HG02852 (cell line): ENCODE data around the gene FOXF2.
A peak's percentile ranks its signal among the peaks of the same experiment; 100 is the strongest.

ENCODE experiments used
- ATAC-seq: cut with Tn5 transposase; IDR thresholded peaks from one replicate; pipeline ENCODE4 v1.9.1; 2021; ENCODE audit warnings: mild to moderate bottlenecking, moderate library complexity; ENCODE audit not compliant: unreplicated experiment

Gene FOXF2

GRCh38 chr6:1390133-1390945 is 963 bp downstream of the FOXF2 start:
- ATAC-seq = no peak

- no peak for ATAC-seq
Measured at GRCh38 chr6:1390946-1391799, 1.8 kb downstream of the FOXF2 start.

DNA sequence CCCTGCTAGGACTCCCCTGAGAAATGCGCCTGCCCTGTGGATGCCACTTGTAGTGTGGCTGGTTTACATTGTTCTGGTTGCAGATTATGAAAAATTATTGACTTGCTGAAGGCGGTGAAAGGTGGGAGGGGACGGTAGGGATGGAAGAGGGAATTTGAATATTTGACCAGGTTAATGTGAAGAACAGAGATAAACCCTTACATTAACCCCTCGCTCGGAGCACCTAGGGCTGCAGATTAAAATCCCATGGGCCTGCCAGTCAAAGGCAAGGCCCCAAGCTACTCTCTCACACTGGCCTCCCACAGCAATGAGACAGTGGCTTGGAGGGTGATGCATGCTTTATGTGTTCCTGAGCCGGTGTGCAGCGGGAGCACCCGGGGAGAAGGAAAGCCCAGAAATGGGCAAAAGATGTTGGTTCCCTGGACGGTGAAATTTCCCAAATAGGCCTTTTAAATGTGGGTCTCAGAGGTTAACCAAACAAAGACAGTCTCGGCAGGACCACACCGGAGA is 2.5 kb downstream of the FOXF2 start:
- ATAC-seq = no peak

DNA sequence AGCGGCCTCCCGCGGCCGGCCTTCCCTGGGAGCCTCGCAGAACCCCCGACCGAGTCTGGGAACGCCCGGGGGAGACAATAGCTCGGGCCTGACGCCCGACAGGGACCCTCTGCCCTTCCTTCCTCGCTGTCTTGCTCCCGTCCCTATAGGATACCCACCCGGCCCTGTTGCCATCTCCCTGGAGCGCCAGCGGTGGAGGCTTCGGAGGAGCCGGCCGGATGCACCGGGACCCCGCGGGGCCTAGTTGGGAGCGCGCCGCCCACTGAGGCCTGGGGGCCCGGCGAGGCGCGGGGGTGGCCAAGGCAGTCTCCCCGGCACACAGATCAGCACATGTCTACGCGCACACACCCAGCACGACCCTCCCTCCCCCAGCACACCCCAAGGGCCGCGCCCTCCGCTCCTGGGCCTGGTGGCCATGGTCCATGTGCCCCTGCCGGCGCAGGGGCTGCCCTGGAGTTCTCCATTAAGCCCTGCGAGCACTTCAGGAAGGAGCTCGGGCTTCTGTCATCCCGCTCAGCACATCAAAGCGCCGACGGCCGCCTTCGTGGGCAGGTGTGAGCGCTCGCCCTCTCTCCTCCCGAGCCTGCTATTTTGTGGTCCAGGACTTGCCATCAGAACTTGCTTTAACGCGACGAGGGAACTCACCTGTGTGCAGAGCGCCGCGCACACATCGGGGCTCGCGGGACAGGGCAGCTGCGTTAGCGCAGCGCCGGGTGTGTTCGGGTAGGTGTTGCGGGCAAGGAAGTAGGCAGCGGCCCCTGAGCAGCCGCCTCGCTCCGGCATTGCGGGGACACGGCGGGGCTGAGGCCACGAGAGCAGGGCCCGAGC is 3.7 kb downstream of the FOXF2 start:
- ATAC-seq = no peak

GRCh38 chr6:1393641-1394283 is 4.4 kb downstream of the FOXF2 start:
- no peak for ATAC-seq

DNA sequence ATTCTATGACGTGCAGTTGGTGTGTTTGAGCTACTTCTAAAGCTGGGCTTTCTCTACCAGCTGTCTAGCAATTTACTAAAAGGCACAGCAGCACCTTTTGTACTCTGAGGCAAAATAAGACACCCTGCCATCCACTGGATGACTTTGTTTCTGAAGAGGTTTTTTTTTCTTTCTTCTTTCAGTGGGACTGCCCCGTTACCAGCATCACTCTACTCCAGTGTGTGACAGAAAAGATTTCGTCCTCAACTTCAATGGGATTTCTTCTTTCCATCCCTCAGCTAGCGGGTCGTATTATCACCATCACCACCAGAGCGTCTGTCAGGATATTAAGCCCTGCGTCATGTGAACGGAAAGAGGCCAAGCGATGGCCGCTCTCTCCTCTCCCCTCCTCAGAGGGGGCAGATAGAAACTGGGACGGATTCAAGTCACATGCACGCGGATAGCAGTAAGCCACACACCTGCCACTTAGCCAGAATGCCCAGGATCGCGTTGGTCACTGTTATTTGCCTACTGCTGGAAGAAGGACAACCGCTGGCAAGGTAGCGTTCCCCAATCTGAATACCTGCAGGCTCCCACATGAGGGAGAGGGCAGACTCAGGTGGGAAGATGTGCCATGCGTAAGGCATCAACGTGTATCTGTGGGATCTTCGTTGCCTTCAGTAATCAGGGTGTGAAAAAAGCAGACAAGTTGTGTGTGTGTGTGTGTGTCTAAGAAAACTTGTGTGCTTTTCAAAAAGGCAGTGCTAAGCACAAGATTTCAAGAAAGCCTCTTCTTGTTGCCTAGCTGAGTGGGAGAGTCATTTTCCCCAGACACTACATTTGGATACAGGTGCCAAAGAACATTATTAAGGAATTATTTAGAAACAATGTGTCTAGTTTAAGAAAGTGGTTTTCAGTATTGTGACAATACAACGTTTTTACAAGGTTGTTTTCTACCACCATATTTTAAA is 5.4 kb downstream of the FOXF2 start:
- ATAC-seq = no peak

GRCh38 chr6:1395506-1395905 is 6.1 kb downstream of the FOXF2 start:
- no peak for ATAC-seq

DNA sequence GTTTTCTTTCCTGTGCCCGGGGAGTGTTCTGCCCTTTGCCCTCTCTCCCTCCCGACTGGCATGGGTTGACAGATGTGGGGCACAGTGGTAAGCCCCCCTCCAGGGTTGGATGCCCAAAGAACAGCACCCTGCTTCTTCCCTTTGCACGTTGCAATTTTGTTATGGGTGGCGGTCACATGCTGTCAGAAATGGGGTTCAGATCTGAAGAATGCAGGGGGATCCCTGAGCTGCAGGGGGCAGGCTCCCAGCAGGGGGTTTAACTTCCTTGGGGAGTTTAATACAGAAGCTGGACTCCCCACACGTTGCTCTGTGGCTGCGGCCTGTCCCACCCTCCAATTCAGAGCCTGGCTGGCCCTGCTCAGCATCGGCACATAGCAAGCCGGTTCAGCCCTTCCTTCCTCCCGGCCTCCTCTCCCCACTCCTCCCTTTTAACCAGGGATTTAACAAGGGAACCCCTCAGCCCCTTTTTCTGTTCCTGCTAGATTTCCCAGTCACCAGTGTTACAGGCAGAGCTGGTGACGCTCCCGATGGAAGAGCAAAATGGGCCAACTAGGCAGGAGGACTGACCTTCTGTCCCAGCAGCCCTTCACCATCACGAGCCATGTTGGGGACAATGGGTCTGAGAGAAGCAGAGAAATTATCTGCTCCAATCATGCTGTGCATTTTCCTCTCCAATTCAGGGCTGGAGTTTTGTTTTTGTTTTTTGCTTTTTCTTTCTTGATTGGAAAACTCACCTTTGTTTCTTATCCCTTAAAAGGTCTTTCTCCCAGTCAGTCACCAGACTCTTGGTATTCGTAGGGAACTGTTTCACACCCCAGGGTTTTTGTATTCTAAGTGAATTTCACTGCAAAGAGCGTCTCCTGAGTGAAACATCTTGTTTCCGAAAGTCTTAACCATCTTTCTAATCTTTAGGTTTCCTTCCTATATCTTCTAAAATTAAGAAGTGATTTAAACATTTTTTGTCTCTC is 6.8 kb downstream of the FOXF2 start:
- ATAC-seq = no peak

DNA sequence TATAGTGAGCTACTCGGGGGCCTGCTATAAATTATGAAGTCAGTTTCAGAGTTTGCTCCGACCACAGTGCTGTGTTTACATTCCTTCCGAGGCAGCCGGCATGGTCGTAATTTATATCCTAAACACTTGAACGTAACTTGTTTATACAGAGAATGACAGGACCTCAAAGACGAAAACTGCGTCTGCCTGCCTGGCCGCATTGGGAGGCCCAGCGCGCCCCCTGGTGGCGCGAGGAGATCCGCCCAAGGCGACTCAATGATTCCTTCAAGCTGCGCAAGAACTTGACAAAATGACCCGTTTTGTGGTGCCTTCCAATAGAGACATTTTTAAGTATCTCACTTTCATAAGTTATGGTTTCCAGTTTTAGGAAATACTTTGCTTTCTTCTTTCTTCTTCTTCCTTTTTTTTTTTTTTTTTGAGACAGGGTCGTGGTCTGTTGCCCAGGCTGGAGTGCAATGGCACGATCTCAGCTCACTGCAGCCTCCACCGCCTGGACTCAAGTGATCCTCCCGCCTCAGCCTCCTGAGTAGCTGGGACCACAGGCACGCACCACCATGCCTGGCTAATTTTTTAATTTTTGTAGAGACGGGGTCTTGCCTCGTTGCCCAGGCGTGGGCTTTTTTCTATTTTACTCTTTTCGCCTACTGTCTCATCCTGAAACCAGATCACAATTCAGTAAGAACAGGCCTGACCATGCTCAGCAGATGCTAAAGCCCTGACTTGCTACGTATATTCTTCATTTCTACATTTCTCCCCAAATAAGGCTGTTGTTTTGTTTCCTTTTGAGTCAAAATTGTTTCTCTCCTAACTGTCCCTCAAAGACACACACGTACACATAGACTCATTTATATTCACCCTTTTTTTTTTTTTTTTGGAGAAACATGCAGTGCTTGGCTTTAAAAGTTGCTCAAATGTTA is 7.8 kb downstream of the FOXF2 start:
- ATAC-seq = peak; percentile 82

DNA sequence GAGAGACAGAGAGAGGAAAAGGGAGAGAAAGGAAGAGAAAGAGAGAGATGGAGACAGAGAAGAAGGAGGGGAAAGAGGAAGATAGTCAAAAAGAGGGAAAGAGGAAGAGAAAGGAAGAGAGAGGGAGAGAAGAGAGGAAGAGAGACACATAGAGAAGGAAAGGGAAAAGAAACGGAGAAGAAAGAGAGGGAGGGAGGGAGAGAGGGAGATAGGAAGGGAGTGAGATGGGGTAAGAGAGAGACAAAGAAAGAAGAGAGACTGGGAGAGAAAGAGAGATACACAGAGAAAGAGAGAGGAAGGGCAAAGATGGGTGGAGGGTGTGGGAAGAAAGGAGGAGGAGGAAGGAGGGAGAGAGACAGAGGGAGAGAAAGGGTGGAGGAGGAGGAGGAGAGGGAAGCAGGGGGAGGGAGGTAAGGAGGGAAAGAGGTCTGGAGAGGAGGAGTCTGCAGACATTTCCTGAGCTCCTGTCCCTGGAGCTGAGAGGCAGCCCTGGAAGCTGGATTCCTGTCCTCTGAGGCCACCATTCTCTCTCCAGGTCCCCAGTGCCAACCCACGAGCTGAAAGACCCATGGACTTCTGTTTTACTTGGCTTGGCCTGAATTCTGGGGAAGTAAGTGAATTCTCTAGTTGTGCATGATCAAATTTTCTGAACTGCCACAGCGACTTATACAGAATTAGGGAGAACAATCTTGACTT is 9.9 kb downstream of the FOXF2 start:
- ATAC-seq = no peak

GRCh38 chr6:1400126-1400850 is 10.9 kb downstream of the FOXF2 start:
- ATAC-seq = no peak

- no peak for ATAC-seq
Measured at GRCh38 chr6:1402369-1402768, 13.0 kb downstream of the FOXF2 start.

DNA sequence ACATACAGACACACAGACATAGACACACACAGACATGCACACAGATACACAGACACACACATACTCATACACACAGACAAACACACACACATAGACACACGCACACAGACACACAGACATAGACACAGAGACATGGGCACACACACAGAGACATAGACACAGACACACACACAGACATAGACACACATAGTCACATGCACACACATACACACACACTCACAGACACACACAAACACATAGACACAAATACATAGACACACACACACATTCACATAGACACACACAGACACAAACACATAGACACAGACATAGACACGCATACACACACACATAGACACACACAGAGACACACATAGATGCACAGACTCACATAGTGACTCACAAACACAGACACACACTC is 13.5 kb downstream of the FOXF2 start:
- ATAC-seq = no peak

DNA sequence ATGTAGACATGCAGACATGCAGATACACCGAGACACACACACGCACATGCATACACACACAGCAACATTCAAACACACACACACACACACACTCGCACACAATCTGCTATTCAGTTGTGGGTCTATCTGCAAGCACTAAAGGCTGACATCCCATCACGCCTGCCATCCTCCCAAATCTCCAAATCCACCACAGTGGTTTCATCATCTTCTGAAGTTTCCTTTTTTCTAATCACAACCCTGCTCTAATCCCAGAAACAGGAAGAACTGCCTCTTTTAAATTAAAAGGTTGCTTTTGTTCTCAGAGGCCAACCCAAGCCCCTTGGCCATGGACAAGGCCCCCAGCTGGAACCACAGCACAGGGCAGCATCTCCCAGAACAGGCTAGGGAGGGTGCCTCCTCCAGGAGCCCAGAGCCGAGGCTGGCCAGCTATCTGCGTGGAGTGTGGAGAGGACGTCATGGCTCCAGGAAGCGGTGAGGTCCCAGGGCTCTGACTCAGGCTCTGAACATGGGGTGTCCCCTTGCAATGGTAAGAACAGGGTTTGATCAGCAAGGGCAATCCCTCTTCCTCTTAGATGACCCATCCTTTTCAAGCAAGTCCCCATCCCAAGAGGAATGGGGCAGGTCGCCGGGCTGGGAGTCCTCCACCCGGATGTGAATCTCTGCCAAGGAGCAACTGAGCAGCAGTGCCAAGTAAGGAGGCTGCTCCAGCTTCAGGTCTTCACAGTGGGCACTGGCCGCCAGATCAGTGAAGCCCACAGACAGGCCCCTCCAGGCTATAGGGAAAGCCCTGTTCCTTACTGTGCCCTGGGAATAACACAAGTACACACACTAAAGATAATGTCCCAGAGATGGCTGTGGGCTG is 14.7 kb downstream of the FOXF2 start:
- no peak for ATAC-seq

DNA sequence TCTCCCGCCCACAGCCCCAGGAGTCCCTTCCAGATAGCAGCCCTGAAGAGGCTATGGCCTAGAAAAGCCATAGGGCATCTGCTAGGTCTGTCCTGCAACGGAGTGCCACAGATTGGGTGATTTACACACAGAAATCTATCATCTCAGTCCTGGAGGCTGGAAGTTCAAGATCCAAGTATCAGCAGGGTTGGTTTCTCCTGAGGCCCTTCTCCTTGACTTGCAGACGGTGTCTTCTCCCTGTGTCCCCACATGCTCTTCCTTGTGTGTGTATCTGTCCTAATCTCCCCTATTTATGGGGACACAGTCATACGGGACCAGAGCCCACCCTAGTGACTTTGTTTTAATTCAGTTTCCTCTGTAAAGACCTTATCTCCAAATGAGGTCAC is 15.3 kb downstream of the FOXF2 start:
- ATAC-seq = no peak
